Jurkat, Clone E6-1 (cell line): ENCODE results near the gene CACNA2D3.

Experiments
- DNase-seq: peaks from one replicate; pipeline ENCODE4 v3.0.0-alpha.2; 2011; ENCODE audit warnings: low read depth, low spot score
- H3K4me3 ChIP-seq: 2 replicates; pipeline ENCODE4 v1.5.1; 2011; ENCODE audit warnings: mild to moderate bottlenecking, low read length, control low read depth, moderate library complexity

Gene CACNA2D3

GRCh38 chr3:54564374-54564925 lies 442.1 kb downstream of the CACNA2D3 start:
- H3K4me3 ChIP-seq, result no peak overlapping the region
- DNase-seq, result no peak

- H3K4me3 ChIP-seq, result no peak overlapping the region
- DNase-seq, result no peak
Observed at GRCh38 chr3:54565956-54566355, 443.6 kb downstream of the CACNA2D3 start.

GRCh38 chr3:54567949-54568348 lies 445.6 kb downstream of the CACNA2D3 start:
- H3K4me3 ChIP-seq, result no peak overlapping the region

GRCh38 chr3:54570008-54570407 lies 447.7 kb downstream of the CACNA2D3 start:
- H3K4me3 ChIP-seq, result no peak overlapping the region
- no peak for DNase-seq

More at GRCh38 chr3:54567949-54568348, 445.6 kb downstream of the CACNA2D3 start:
- DNase-seq, result no peak

- no peak for DNase-seq
- no peak overlapping the region for H3K4me3 ChIP-seq
Observed at GRCh38 chr3:54572197-54572895, 450.0 kb downstream of the CACNA2D3 start.

GRCh38 chr3:54573858-54574257 lies 451.5 kb downstream of the CACNA2D3 start:
- no peak overlapping the region for H3K4me3 ChIP-seq
- no peak for DNase-seq

GRCh38 chr3:54574906-54575617 lies 452.7 kb downstream of the CACNA2D3 start:
- DNase-seq, result no peak
- H3K4me3 ChIP-seq, result no peak overlapping the region

GRCh38 chr3:54575618-54575960 lies 453.2 kb downstream of the CACNA2D3 start:
- no peak for DNase-seq
- H3K4me3 ChIP-seq, result no peak overlapping the region

- DNase-seq, result no peak
Observed at GRCh38 chr3:54577313-54577712, 455.0 kb downstream of the CACNA2D3 start.

GRCh38 chr3:54578417-54578816 lies 456.1 kb downstream of the CACNA2D3 start:
- DNase-seq, result no peak
- no peak overlapping the region for H3K4me3 ChIP-seq

More at GRCh38 chr3:54577313-54577712, 455.0 kb downstream of the CACNA2D3 start:
- no peak overlapping the region for H3K4me3 ChIP-seq

GRCh38 chr3:54580453-54580852 lies 458.1 kb downstream of the CACNA2D3 start:
- no peak overlapping the region for H3K4me3 ChIP-seq
- no peak for DNase-seq

GRCh38 chr3:54582424-54582823 lies 460.1 kb downstream of the CACNA2D3 start:
- DNase-seq, result no peak
- no peak overlapping the region for H3K4me3 ChIP-seq

- no peak overlapping the region for H3K4me3 ChIP-seq
- no peak for DNase-seq
Observed at GRCh38 chr3:54591157-54591556, 468.8 kb downstream of the CACNA2D3 start.

GRCh38 chr3:54593653-54594052 lies 471.3 kb downstream of the CACNA2D3 start:
- DNase-seq, result no peak
- no peak overlapping the region for H3K4me3 ChIP-seq

GRCh38 chr3:54596087-54596486 lies 473.7 kb downstream of the CACNA2D3 start:
- no peak overlapping the region for H3K4me3 ChIP-seq
- DNase-seq, result no peak

GRCh38 chr3:54599716-54600115 lies 477.4 kb downstream of the CACNA2D3 start:
- DNase-seq, result no peak
- H3K4me3 ChIP-seq, result no peak overlapping the region

- H3K4me3 ChIP-seq, result no peak overlapping the region
- no peak for DNase-seq
Observed at GRCh38 chr3:54600441-54601204, 478.3 kb downstream of the CACNA2D3 start.

- no peak overlapping the region for H3K4me3 ChIP-seq
- DNase-seq, result no peak
Observed at GRCh38 chr3:54604495-54604894, 482.1 kb downstream of the CACNA2D3 start.

GRCh38 chr3:54608041-54608440 lies 485.7 kb downstream of the CACNA2D3 start:
- DNase-seq, result no peak
- H3K4me3 ChIP-seq, result no peak overlapping the region

- no peak for DNase-seq
- no peak overlapping the region for H3K4me3 ChIP-seq
Observed at GRCh38 chr3:54619053-54619452, 496.7 kb downstream of the CACNA2D3 start.
